Measurements from ENCODE around the gene ADAMTS14.

- peak; percentile 91 for TF ChIP-seq NFIC (IDR thresholded peaks at IDR 0.05)
- TF ChIP-seq USF1 (IDR thresholded peaks at IDR 0.05), result no peak; the same call in 1 of the 2 replicates
Measured at GRCh38 chr10:70803775-70804420, 131.6 kb downstream of the ADAMTS14 start.

Data from Ishikawa (cell line).